Measurements from ENCODE around the gene PIEZO2.
"Not testable (repeated sequence)": the region's sequence is repeated elsewhere in the genome, so short reads cannot be mapped to it uniquely, and the experiment has no call there.

PIEZO2 gene

DNA sequence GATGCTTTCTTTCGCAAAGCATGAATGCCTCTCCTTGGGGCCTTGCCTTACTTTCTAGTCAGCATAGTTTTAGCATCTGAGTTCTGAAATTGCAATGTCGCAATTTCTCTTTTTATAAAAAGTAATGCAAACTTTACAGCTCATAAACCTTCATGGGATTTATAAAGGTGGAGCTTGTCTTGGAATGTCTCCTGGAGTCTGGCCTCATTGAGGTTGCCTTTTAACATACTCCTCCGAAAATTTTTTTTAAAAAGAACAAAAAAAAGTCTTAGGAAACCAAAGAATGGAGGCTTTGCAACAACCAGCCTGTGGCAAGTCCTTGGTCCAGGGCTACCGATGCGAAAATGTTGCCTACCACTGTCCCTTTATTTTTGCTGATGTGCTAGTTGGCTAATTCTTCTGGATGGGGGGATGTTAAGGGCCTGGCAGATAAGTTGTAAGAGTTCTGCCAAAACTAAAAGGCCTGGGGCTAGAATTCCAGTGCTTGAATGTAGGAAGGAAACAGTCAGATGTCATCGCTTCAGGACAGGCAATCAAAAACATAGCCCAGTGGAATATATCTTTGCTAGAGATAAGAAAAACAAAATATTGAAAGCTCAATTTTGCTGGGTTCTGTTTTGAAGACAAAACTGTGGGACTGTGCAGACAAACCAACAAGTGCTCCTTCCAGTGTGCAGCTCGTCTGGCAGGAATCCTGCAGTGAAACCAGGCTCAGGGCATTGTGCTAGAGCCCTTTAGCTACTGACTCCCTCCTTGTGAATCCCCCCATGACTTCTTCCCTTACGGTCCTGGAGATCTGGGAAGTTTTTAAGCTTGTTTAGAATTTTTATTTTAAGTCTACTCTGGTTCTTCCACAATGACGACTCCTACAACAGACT, 213.0 kb downstream of the PIEZO2 start:
- H3K36me3 ChIP-seq (ENCODE audit: control insufficient read depth, insufficient read depth, low read length): peaks cover 2% of the 10 kb centered on the region
- DNase-seq (ENCODE audit: extremely low read depth, insufficient read length): no peak
- TF ChIP-seq, protein P1, sequence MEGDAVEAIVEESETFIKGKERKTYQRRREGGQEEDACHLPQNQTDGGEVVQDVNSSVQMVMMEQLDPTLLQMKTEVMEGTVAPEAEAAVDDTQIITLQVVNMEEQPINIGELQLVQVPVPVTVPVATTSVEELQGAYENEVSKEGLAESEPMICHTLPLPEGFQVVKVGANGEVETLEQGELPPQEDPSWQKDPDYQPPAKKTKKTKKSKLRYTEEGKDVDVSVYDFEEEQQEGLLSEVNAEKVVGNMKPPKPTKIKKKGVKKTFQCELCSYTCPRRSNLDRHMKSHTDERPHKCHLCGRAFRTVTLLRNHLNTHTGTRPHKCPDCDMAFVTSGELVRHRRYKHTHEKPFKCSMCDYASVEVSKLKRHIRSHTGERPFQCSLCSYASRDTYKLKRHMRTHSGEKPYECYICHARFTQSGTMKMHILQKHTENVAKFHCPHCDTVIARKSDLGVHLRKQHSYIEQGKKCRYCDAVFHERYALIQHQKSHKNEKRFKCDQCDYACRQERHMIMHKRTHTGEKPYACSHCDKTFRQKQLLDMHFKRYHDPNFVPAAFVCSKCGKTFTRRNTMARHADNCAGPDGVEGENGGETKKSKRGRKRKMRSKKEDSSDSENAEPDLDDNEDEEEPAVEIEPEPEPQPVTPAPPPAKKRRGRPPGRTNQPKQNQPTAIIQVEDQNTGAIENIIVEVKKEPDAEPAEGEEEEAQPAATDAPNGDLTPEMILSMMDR (IDR thresholded peaks at IDR 0.05; ENCODE audit: insufficient read depth, low read length, poor library complexity, severe bottlenecking): no peak
- H3K4me3 ChIP-seq (replicated peaks; ENCODE audit: low read depth, low read length): no peak overlapping the region
- H3K27me3 ChIP-seq (replicated peaks; ENCODE audit: control insufficient read depth, insufficient read depth, low read length): no peaks in the 10 kb centered on the region

DNA sequence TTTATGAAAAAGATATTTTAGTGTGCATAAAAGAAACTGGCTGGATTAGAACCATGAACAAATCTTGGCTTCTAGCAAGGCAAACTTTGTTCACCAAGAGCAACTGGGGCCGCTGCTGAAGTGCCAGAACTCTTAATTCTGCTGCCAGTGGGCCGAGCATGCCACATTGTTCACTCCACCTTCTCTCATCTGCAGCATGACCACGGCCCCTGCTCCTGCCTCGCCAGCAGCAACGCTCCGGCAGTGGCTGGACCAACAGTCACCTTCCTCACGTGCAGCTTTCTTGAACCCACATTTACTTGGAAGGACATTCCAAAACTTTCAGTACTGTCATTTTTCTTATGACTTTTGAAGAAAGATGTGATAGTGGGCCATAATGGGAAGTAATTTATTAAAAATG, 213.8 kb downstream of the PIEZO2 start:
- no peak for DNase-seq (ENCODE audit: extremely low read depth, insufficient read length)
- H3K36me3 ChIP-seq (ENCODE audit: control insufficient read depth, insufficient read depth, low read length): peaks cover 2% of the 10 kb centered on the region
- H3K4me3 ChIP-seq (replicated peaks; ENCODE audit: low read depth, low read length): no peak overlapping the region
- TF ChIP-seq, protein P1 (IDR thresholded peaks at IDR 0.05; ENCODE audit: insufficient read depth, low read length, poor library complexity, severe bottlenecking): no peak
- no peaks in the 10 kb centered on the region for H3K27me3 ChIP-seq (replicated peaks; ENCODE audit: control insufficient read depth, insufficient read depth, low read length)

DNA sequence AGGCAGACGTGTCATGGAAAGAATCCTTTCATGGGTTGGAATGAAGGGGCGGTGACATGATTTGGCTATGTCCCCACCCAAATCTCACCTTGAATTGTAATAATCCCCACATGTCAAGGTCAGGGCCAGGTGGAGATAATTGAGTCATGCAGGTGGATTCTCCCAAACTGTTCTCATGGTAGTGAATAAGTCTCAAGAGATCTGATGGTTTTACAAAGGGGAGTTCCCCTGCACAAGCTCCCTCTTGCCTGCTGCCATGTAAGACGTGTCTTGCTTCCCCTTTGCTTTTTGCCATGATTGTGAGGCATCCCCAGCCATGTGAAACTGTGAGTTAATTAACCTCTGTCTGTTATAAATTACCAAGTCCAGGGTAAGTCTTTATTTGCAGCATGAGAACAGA, 215.7 kb downstream of the PIEZO2 start:
- not testable (repeated sequence) for DNase-seq (ENCODE audit: extremely low read depth, insufficient read length); H3K36me3 ChIP-seq (ENCODE audit: control insufficient read depth, insufficient read depth, low read length); H3K4me3 ChIP-seq (replicated peaks; ENCODE audit: low read depth, low read length); H3K27me3 ChIP-seq (replicated peaks; ENCODE audit: control insufficient read depth, insufficient read depth, low read length)

DNA sequence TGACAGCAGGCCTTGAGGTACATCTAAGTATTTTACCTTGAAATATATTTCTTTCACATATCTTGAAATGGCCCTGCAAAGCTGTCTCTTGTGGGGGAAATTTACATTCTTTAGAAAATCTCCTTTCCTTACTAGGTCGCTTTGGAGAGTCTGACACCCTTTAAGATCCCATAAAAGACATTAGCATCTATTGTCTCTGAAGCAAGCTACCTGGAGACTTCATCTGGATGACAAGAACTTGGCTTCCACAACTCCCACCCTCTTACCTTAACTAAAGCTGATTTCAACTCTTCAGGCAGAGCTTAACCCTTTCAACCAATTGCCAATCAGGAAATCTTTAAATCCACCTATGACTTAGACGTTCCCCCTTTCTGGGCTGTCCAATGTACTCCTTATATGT, 219.3 kb downstream of the PIEZO2 start:
- TF ChIP-seq, protein P1 (IDR thresholded peaks at IDR 0.05; ENCODE audit: insufficient read depth, low read length, poor library complexity, severe bottlenecking): no peak
- H3K4me3 ChIP-seq (replicated peaks; ENCODE audit: low read depth, low read length): no peak overlapping the region
- no peaks in the 10 kb centered on the region for H3K27me3 ChIP-seq (replicated peaks; ENCODE audit: control insufficient read depth, insufficient read depth, low read length)
- DNase-seq (ENCODE audit: extremely low read depth, insufficient read length): no peak
- H3K36me3 ChIP-seq (ENCODE audit: control insufficient read depth, insufficient read depth, low read length): no peaks in the 10 kb centered on the region; the same call in 1 of the 2 replicates

DNA sequence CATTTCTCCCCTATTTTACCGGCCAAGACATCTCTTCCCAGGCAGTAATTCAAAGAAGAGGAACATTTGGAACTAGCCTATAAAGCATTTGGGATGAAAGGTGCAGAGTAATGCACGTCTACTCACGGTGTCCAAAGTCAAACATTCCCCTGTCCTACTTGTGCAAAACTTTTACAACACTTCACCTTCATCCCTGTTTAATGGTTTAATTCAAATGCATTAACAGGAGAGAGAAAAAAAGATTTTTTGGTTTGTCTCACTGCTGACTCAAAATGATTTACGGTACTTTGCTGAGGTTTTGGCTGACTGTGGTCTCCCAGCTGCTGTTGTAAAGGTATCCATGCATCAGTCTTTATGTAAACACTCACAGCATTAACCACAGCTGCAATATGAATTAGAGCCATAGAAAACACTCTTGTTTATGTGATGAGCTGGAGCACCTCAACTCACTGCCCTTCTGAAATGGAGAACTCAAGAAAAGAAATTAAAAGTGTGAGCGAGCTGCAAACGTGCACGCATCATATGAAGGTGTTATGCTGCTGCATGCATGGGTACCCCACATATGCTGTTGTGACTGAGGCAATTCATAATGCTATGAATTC, 220.5 kb downstream of the PIEZO2 start:
- no peaks in the 10 kb centered on the region for H3K27me3 ChIP-seq (replicated peaks; ENCODE audit: control insufficient read depth, insufficient read depth, low read length)
- H3K36me3 ChIP-seq (ENCODE audit: control insufficient read depth, insufficient read depth, low read length): no peaks in the 10 kb centered on the region; the same call in 1 of the 2 replicates
- H3K4me3 ChIP-seq (replicated peaks; ENCODE audit: low read depth, low read length): peak overlapping the region; percentile 15; the same call in 1 of the 2 replicates
- TF ChIP-seq, protein P1 (IDR thresholded peaks at IDR 0.05; ENCODE audit: insufficient read depth, low read length, poor library complexity, severe bottlenecking): no peak
- DNase-seq (ENCODE audit: extremely low read depth, insufficient read length): peak; percentile 81

DNA sequence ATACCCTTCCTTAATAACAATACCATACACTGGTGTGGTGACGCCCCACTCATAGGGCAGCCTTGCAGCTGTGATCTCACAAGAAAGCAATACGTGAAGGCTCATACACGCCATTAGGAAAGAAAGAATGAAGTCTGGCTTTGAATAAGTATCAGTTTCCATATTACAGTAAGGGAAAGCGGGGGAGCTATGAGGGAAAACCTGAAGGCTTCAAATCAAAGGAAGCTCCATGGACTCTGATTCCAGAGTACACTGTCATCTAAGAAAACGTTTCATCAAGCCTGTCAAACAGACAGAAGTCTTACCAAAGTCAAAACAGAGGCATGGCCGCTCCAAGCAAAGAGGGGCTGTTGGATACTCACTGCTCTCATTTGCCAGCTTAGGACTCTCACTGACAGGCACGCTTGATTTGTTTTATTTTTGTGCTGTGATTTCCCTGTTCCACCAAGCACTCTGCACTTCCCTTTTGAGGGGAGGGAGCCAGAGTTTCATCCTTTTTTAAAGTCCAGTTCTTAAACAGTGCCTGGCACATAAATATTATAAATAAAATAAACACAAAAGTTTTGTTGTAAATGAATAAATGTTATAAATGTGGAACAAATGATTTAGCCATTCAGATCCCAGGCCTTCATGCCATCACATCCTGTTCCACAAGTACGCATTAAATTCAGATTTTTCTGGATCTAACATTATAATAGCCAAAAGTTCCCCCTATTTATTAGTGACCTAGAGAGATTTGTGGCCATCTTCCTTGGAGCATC, 221.2 kb downstream of the PIEZO2 start:
- H3K4me3 ChIP-seq (replicated peaks; ENCODE audit: low read depth, low read length): peak overlapping the region; percentile 10; the same call in 1 of the 2 replicates
- no peaks in the 10 kb centered on the region for H3K27me3 ChIP-seq (replicated peaks; ENCODE audit: control insufficient read depth, insufficient read depth, low read length)
- no peaks in the 10 kb centered on the region for H3K36me3 ChIP-seq (ENCODE audit: control insufficient read depth, insufficient read depth, low read length)
- TF ChIP-seq, protein P1 (IDR thresholded peaks at IDR 0.05; ENCODE audit: insufficient read depth, low read length, poor library complexity, severe bottlenecking): no peak
- DNase-seq (ENCODE audit: extremely low read depth, insufficient read length): peak; percentile 56

All from GM06990 (cell line).